ENCODE results near the gene OSCAR. TPM values are rescaled to one million over a fixed set of nuclear protein-coding genes. Genes with fewer than 3 reads are reported as not detected.

OSCAR gene
- total and polyA plus RNA-seq, 2 of the 13 experiments (the other 11 are each of a cell fraction or from before 2014, with no cell fraction given), result 1.9 TPM; not detected in 1

DNA sequence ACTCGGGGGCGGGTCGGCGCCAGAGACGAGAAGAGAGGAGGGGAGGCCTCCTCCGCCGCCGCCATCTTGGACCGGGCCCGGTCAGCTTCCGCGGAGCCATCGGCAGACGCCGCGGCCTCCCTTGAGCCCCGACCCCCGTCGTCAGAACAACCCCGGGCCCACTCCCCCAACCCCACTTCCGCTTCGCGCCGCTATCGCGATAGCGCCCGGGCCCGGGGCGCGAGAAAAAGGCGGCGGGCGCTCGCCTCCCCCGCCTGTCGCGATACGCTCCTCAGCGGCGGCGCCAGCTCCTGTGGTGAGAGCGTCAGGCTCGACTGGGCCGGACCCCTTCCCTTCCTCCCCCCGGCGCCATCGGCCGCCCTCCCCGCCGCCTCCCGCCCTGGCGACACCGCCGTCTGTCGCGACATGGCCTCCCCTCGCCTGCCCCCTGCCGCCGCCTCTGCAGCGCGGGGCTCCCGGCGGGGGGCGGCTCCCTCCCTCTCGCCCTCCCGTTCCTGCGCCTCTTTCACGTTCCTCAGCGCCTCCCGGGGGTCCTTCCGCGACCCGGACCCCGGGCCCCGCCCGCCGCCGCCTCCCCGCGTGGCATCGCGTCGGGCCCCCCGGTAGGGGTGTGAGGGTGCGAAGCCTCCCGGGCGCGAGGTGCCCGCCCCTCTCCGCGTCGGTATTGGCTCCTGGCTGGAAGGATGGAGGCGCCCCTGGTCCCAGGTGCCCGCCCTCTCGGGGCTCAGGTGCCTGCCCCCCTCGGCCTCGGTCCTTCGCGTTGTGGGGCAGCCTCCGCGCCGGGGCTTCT is 37.3 kb upstream of the OSCAR start, which contains the start of gene CNOT3 (continued):
- TF ChIP-seq ZNF547 (CRISPR knock-in tag; IDR thresholded peaks at IDR 0.05) (peak; percentile 65), ZNF607 (CRISPR knock-in tag; IDR thresholded peaks at IDR 0.05; ENCODE audit: borderline replicate concordance) (peak; percentile 69; the same call in 1 of the 2 replicates), NFATC3 (CRISPR knock-in tag; IDR thresholded peaks at IDR 0.05) (no peak), ZNF776 (CRISPR knock-in tag; IDR thresholded peaks at IDR 0.05) (peak; percentile 74; the same call in 1 of the 2 replicates), SP4 (CRISPR knock-in tag; IDR thresholded peaks at IDR 0.05) (no peak), ASH2L (IDR thresholded peaks at IDR 0.05; ENCODE audit: insufficient read length, low read depth, low read length) (peak; percentile 54), ZFP37 (CRISPR knock-in tag; IDR thresholded peaks at IDR 0.05; ENCODE audit: borderline replicate concordance) (0 out of 2 replicates have a peak, but pooled peaks have one; percentile 34), HOXA5 (CRISPR knock-in tag; IDR thresholded peaks at IDR 0.05) (peak; percentile 45), ZNF207 (IDR thresholded peaks at IDR 0.05; ENCODE audit: borderline replicate concordance) (no peak), ZNF446 (CRISPR knock-in tag; IDR thresholded peaks at IDR 0.05) (0 out of 2 replicates have a peak, but pooled peaks have one; percentile 35), RAD21 (CRISPR knock-in tag; IDR thresholded peaks at IDR 0.05) (peak; percentile 27; the same call in 1 of the 2 replicates), ZMAT5 (CRISPR knock-in tag; IDR thresholded peaks at IDR 0.05; ENCODE audit: borderline replicate concordance, low read depth) (no peak)
- TF ChIP-seq, protein P1, sequence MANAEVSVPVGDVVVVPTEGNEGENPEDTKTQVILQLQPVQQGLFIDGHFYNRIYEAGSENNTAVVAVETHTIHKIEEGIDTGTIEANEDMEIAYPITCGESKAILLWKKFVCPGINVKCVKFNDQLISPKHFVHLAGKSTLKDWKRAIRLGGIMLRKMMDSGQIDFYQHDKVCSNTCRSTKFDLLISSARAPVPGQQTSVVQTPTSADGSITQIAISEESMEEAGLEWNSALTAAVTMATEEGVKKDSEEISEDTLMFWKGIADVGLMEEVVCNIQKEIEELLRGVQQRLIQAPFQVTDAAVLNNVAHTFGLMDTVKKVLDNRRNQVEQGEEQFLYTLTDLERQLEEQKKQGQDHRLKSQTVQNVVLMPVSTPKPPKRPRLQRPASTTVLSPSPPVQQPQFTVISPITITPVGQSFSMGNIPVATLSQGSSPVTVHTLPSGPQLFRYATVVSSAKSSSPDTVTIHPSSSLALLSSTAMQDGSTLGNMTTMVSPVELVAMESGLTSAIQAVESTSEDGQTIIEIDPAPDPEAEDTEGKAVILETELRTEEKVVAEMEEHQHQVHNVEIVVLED (CRISPR knock-in tag; IDR thresholded peaks at IDR 0.05; ENCODE audit: borderline replicate concordance), result 0 out of 2 replicates have a peak, but pooled peaks have one; percentile 6
- TF ChIP-seq, protein P2, sequence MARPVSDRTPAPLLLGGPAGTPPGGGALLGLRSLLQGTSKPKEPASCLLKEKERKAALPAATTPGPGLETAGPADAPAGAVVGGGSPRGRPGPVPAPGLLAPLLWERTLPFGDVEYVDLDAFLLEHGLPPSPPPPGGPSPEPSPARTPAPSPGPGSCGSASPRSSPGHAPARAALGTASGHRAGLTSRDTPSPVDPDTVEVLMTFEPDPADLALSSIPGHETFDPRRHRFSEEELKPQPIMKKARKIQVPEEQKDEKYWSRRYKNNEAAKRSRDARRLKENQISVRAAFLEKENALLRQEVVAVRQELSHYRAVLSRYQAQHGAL (CRISPR knock-in tag; IDR thresholded peaks at IDR 0.05; ENCODE audit: not compliant biosample characterization), result no peak
- TF ChIP-seq, protein P3, sequence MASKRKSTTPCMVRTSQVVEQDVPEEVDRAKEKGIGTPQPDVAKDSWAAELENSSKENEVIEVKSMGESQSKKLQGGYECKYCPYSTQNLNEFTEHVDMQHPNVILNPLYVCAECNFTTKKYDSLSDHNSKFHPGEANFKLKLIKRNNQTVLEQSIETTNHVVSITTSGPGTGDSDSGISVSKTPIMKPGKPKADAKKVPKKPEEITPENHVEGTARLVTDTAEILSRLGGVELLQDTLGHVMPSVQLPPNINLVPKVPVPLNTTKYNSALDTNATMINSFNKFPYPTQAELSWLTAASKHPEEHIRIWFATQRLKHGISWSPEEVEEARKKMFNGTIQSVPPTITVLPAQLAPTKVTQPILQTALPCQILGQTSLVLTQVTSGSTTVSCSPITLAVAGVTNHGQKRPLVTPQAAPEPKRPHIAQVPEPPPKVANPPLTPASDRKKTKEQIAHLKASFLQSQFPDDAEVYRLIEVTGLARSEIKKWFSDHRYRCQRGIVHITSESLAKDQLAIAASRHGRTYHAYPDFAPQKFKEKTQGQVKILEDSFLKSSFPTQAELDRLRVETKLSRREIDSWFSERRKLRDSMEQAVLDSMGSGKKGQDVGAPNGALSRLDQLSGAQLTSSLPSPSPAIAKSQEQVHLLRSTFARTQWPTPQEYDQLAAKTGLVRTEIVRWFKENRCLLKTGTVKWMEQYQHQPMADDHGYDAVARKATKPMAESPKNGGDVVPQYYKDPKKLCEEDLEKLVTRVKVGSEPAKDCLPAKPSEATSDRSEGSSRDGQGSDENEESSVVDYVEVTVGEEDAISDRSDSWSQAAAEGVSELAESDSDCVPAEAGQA (IDR thresholded peaks at IDR 0.05; ENCODE audit: low read depth), result 0 out of 2 replicates have a peak, but pooled peaks have one; percentile 33
- TF ChIP-seq, protein P3 (CRISPR knock-in tag; IDR thresholded peaks at IDR 0.05; ENCODE audit: borderline replicate concordance), result no peak
- TF ChIP-seq, protein P4, sequence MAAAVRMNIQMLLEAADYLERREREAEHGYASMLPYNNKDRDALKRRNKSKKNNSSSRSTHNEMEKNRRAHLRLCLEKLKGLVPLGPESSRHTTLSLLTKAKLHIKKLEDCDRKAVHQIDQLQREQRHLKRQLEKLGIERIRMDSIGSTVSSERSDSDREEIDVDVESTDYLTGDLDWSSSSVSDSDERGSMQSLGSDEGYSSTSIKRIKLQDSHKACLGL (CRISPR knock-in tag; IDR thresholded peaks at IDR 0.05), result peak; percentile 58
